Measurements from ENCODE around the gene HSPB8. TPM values are rescaled to one million over a fixed set of nuclear protein-coding genes. Genes with fewer than 3 reads are reported as not detected.

Gene HSPB8
- total RNA-seq, 3 donors from 2014 or later: 4.7 to 232 (median 10.4) TPM

GRCh38 chr12:119153477-119154434 lies 25.0 kb upstream of the HSPB8 start:
- Histone ChIP-seq H3K9me3 (no peaks in the 10 kb centered on the region), H3K36me3 (ENCODE audit: low read depth) (no peaks in the 10 kb centered on the region), H3K4me1 (ENCODE audit: low read depth) (no peaks in the 10 kb centered on the region), H3K4me3 (no peak overlapping the region)
- peak; percentile 31 for ATAC-seq
- peak in 2 of 3 donors; percentile 38 to 42 for DNase-seq
- TF ChIP-seq, protein P1, sequence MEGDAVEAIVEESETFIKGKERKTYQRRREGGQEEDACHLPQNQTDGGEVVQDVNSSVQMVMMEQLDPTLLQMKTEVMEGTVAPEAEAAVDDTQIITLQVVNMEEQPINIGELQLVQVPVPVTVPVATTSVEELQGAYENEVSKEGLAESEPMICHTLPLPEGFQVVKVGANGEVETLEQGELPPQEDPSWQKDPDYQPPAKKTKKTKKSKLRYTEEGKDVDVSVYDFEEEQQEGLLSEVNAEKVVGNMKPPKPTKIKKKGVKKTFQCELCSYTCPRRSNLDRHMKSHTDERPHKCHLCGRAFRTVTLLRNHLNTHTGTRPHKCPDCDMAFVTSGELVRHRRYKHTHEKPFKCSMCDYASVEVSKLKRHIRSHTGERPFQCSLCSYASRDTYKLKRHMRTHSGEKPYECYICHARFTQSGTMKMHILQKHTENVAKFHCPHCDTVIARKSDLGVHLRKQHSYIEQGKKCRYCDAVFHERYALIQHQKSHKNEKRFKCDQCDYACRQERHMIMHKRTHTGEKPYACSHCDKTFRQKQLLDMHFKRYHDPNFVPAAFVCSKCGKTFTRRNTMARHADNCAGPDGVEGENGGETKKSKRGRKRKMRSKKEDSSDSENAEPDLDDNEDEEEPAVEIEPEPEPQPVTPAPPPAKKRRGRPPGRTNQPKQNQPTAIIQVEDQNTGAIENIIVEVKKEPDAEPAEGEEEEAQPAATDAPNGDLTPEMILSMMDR (IDR thresholded peaks at IDR 0.05): no peak
- intact Hi-C loops (cut with DNase I, micrococcal nuclease): no loop called here

GRCh38 chr12:119154435-119154818 lies 24.3 kb upstream of the HSPB8 start:
- no peak for ATAC-seq

DNA sequence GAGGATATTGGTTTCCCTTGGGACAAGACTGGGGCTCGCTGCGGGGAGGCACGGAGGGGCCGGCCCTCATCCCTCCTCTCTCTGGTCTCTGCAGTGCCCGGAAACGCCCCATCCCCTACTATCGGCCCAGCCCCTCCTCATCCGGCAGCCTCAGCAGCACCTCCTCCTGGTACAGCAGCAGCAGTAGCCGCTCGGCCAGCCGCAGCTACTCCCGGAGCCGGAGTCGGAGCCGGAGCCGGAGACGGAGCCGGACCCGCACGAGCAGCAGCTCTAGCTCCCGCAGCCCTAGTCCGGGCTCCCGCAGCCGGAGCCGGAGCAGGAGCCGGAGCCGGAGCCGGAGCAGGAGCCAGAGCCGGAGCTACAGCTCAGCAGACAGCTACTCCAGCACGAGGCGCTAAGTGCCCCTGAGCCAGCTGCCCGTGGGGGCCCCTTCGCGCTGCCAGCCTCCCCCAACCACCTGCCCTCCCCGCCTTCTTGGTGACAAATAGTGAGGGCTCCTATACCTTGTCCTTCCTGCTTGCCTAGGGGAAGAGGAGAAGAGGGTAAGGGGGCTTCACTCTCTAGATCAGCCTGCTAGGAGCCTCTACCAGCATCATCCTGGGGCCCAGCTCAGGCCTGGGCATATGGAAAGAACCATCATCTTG lies 22.2 kb upstream of the HSPB8 start:
- Histone ChIP-seq H3K4me3 (no peak overlapping the region), H3K36me3 (ENCODE audit: low read depth) (no peaks in the 10 kb centered on the region), H3K4me1 (ENCODE audit: low read depth) (no peaks in the 10 kb centered on the region), H3K9me3 (no peaks in the 10 kb centered on the region)
- intact Hi-C loops (cut with DNase I, micrococcal nuclease): no loop called here
- TF ChIP-seq, protein P1 (IDR thresholded peaks at IDR 0.05): no peak
- no peak for ATAC-seq
- DNase-seq: no peak

More at GRCh38 chr12:119154435-119154818, 24.3 kb upstream of the HSPB8 start:
- H3K4me1 ChIP-seq (ENCODE audit: low read depth): no peaks in the 10 kb centered on the region
- H3K9me3 ChIP-seq: no peaks in the 10 kb centered on the region
- H3K4me3 ChIP-seq: no peak overlapping the region
- TF ChIP-seq, protein P1 (IDR thresholded peaks at IDR 0.05): no peak
- no peaks in the 10 kb centered on the region for H3K36me3 ChIP-seq (ENCODE audit: low read depth)
- no peak for DNase-seq
- intact Hi-C loops (cut with DNase I, micrococcal nuclease): no loop called here

- ATAC-seq: no peak
- TF ChIP-seq, protein P1 (IDR thresholded peaks at IDR 0.05): no peak
Measured at GRCh38 chr12:119157528-119157927, 21.2 kb upstream of the HSPB8 start.

GRCh38 chr12:119157978-119158377 lies 20.8 kb upstream of the HSPB8 start:
- intact Hi-C loops (cut with DNase I, micrococcal nuclease): no loop called here
- Histone ChIP-seq H3K36me3 (ENCODE audit: low read depth) (no peaks in the 10 kb centered on the region), H3K4me3 (no peak overlapping the region), H3K4me1 (ENCODE audit: low read depth) (no peaks in the 10 kb centered on the region), H3K9me3 (no peaks in the 10 kb centered on the region)
- ATAC-seq (no peak), DNase-seq (no peak)
- TF ChIP-seq, protein P1 (IDR thresholded peaks at IDR 0.05): no peak

More at GRCh38 chr12:119157528-119157927, 21.2 kb upstream of the HSPB8 start:
- Histone ChIP-seq H3K4me3 (no peak overlapping the region), H3K9me3 (no peaks in the 10 kb centered on the region), H3K36me3 (ENCODE audit: low read depth) (no peaks in the 10 kb centered on the region), H3K4me1 (ENCODE audit: low read depth) (no peaks in the 10 kb centered on the region)
- intact Hi-C loops (cut with DNase I, micrococcal nuclease): no loop called here
- no peak for DNase-seq

Data from mucosa of descending colon (tissue), 3 donors.